Thyroid gland (tissue), 4 donors: ENCODE data around the gene SMYD1. TPM values are rescaled to one million over a fixed set of nuclear protein-coding genes. Genes with fewer than 3 reads are reported as not detected.

ENCODE experiments used
- DNase-seq, 2 donors: peaks; one replicate each; pipeline ENCODE4 v3.0.0-alpha.2; 2019
- H3K27ac ChIP-seq, 3 donors: fragments of 200-600 bp; sonication (generic); 1 replicate in 2 of 3; 2 replicates in 1 of 3; pipeline ENCODE4 v1.5.1; 2016 to 2019; ENCODE audit warnings: mild to moderate bottlenecking in 1 of 3, moderate library complexity in 1 of 3
- H3K27me3 ChIP-seq: fragments of 200-600 bp; sonication (generic); one replicate; pipeline ENCODE4 v1.5.1; 2019
- H3K36me3 ChIP-seq, 2 donors: fragments of 200-600 bp; sonication (generic); one replicate each; pipeline ENCODE4 v1.5.1; 2016 to 2019
- H3K4me1 ChIP-seq, 2 donors: fragments of 200-600 bp; sonication (generic); one replicate each; pipeline ENCODE4 v1.5.1; 2017 to 2019
- H3K4me3 ChIP-seq, 3 donors: fragments of 200-600 bp; sonication (generic); replicated peaks in 1 of 3; 1 replicate in 2 of 3; 2 replicates in 1 of 3; pipeline ENCODE4 v1.5.1; 2016; ENCODE audit warnings: mild to moderate bottlenecking in 1 of 3
- H3K9me3 ChIP-seq: fragments of 200-600 bp; sonication (generic); one replicate; pipeline ENCODE4 v1.5.1; 2017
- CTCF ChIP-seq, 6 experiments: fragments of 200-600 bp in 3 of 6; fragments of 450-650 bp in 3 of 6; sonication (generic) in 3 of 6; IDR thresholded peaks; one replicate each; pipeline ENCODE4 v1.5.1; 2016 to 2019; ENCODE audit warnings: antibody characterized with exemption in 6 of 6, mild to moderate bottlenecking in 2 of 6, inconsistent platforms in 1 of 6, moderate library complexity in 1 of 6
- POLR2A ChIP-seq, 2 donors: fragments of 450-650 bp; IDR thresholded peaks; one replicate each; pipeline ENCODE4 v1.6.1; 2017; ENCODE audit warnings: antibody characterized with exemption in 2 of 2, mild to moderate bottlenecking in 2 of 2, moderate library complexity in 1 of 2
- WGBS, 2 donors: methylation state at CpG; one replicate each; pipeline ENCODE4 v1.1.5; 2017; 5-methylcytosine and 5-hydroxymethylcytosine counted together
- intact Hi-C: fragments of 100-400 bp; cut with DNase I; formaldehyde crosslinking; loops from one replicate; pipeline ENCODE4 v1.15.1; 2023
- total RNA-seq, 4 donors: library from RNA; depleted of rRNA; stranded (reverse); fragments of >200 nt; gene quantifications; one replicate each; pipeline ENCODE4 v1.2.3, GENCODE V29; 2016

Gene SMYD1
- total RNA-seq, 4 donors from 2014 or later: not detected

- no peak for TF ChIP-seq POLR2A (IDR thresholded peaks at IDR 0.05)
- no peaks in the 10 kb centered on the region for H3K36me3 ChIP-seq
- no peak overlapping the region for H3K27ac ChIP-seq
- WGBS, 2 donors: 55 to 93% methylated on average over 1 of the region's 1 CpG
- H3K4me1 ChIP-seq: no peaks in the 10 kb centered on the region
- no peaks in the 10 kb centered on the region for H3K27me3 ChIP-seq
- no peak overlapping the region for H3K4me3 ChIP-seq
- no peaks in the 10 kb centered on the region for H3K9me3 ChIP-seq
- intact Hi-C loops: no loop called here
- no peak for DNase-seq
Measured at GRCh38 chr2:88144271-88144670, 76.6 kb downstream of the SMYD1 start.

GRCh38 chr2:88144914-88145497 is 77.4 kb downstream of the SMYD1 start:
- no peaks in the 10 kb centered on the region for H3K36me3 ChIP-seq
- no peak overlapping the region for H3K4me3 ChIP-seq
- DNase-seq: no peak
- H3K4me1 ChIP-seq: no peaks in the 10 kb centered on the region
- no peaks in the 10 kb centered on the region for H3K9me3 ChIP-seq
- intact Hi-C loops: no loop called here
- TF ChIP-seq POLR2A (IDR thresholded peaks at IDR 0.05) (no peak), CTCF (IDR thresholded peaks at IDR 0.05) (no peak)
- WGBS, 2 donors: 86 to 94% methylated on average over 10 of the region's 10 CpGs
- no peak overlapping the region for H3K27ac ChIP-seq
- H3K27me3 ChIP-seq: no peaks in the 10 kb centered on the region

- no peaks in the 10 kb centered on the region for H3K9me3 ChIP-seq
- no peaks in the 10 kb centered on the region for H3K4me1 ChIP-seq
- no peak overlapping the region for H3K4me3 ChIP-seq
- no peak for TF ChIP-seq POLR2A (IDR thresholded peaks at IDR 0.05)
- H3K36me3 ChIP-seq: no peaks in the 10 kb centered on the region
- H3K27me3 ChIP-seq: no peaks in the 10 kb centered on the region
- intact Hi-C loops: no loop called here
- H3K27ac ChIP-seq: no peak overlapping the region
- no peak for DNase-seq
Measured at GRCh38 chr2:88146590-88146989, 79.0 kb downstream of the SMYD1 start.

- Histone ChIP-seq H3K4me1 (no peaks in the 10 kb centered on the region), H3K9me3 (no peaks in the 10 kb centered on the region), H3K36me3 (no peaks in the 10 kb centered on the region), H3K27me3 (no peaks in the 10 kb centered on the region), H3K27ac (no peak overlapping the region), H3K4me3 (no peak overlapping the region)
- WGBS, 2 donors: 93 to 100% methylated on average over 1 to 2 of the region's 2 CpGs
- no peak for TF ChIP-seq POLR2A (IDR thresholded peaks at IDR 0.05)
- no peak for TF ChIP-seq CTCF (IDR thresholded peaks at IDR 0.05)
- intact Hi-C loops: no loop called here
- no peak for DNase-seq
Measured at GRCh38 chr2:88147145-88147544, 79.5 kb downstream of the SMYD1 start.

GRCh38 chr2:88148929-88149438 is 81.4 kb downstream of the SMYD1 start:
- H3K27ac ChIP-seq: no peak overlapping the region
- no peaks in the 10 kb centered on the region for H3K36me3 ChIP-seq
- intact Hi-C loops: no loop called here
- DNase-seq: no peak
- H3K9me3 ChIP-seq: no peaks in the 10 kb centered on the region
- no peak overlapping the region for H3K4me3 ChIP-seq
- no peaks in the 10 kb centered on the region for H3K27me3 ChIP-seq
- TF ChIP-seq CTCF (IDR thresholded peaks at IDR 0.05) (no peak), POLR2A (IDR thresholded peaks at IDR 0.05) (no peak)
- no peaks in the 10 kb centered on the region for H3K4me1 ChIP-seq

GRCh38 chr2:88159481-88159880 is 91.9 kb downstream of the SMYD1 start:
- H3K9me3 ChIP-seq: no peaks in the 10 kb centered on the region
- TF ChIP-seq CTCF (IDR thresholded peaks at IDR 0.05): no peak
- TF ChIP-seq POLR2A (IDR thresholded peaks at IDR 0.05): no peak
- 47 to 71% methylated on average over 3 of the region's 3 CpGs for WGBS, 2 donors
- no peaks in the 10 kb centered on the region for H3K36me3 ChIP-seq
- intact Hi-C loops: no loop called here
- DNase-seq: no peak
- H3K27ac ChIP-seq: no peak overlapping the region
- H3K4me3 ChIP-seq: no peak overlapping the region
- no peaks in the 10 kb centered on the region for H3K4me1 ChIP-seq
- no peaks in the 10 kb centered on the region for H3K27me3 ChIP-seq
